HL-60 (cell line): Measurements from ENCODE around the gene PRPH2.

Source experiments
- DNase-seq, 2 experiments: peaks; one replicate each; pipeline ENCODE4 v3.0.0-alpha.2; 2010 to 2020; ENCODE audit warnings: low read depth in 1 of 2, low spot score in 1 of 2
- H3K27ac ChIP-seq: fragments of 250-450 bp; sonication (Bioruptor Pico); replicated peaks from 2 replicates; pipeline ENCODE4 v1.5.1; 2020; ENCODE audit warnings: mild to moderate bottlenecking, moderate library complexity
- H3K27me3 ChIP-seq: fragments of 250-450 bp; sonication (Bioruptor Pico); 2 replicates; pipeline ENCODE4 v1.5.1; 2021; ENCODE audit warnings: mild to moderate bottlenecking, moderate library complexity; ENCODE audit not compliant: insufficient read depth, poor library complexity, severe bottlenecking
- H3K4me3 ChIP-seq: replicated peaks from 2 replicates; pipeline ENCODE4 v1.5.1; 2011; ENCODE audit warnings: mild to moderate bottlenecking, control low read depth, low read length; ENCODE audit not compliant: insufficient read depth
- GABPA ChIP-seq: IDR thresholded peaks from 2 replicates; pipeline ENCODE4 v1.6.1; 2012; ENCODE audit warnings: low read depth
- POLR2AphosphoS5 ChIP-seq: IDR thresholded peaks from 2 replicates; pipeline ENCODE4 v1.6.1; 2012; ENCODE audit warnings: low read depth
- SPI1 ChIP-seq: IDR thresholded peaks from 2 replicates; pipeline ENCODE4 v1.6.1; 2012; ENCODE audit warnings: low read depth, mild to moderate bottlenecking, borderline replicate concordance
- TF ChIP-seq, protein P1 (sequence below): IDR thresholded peaks from one replicate; pipeline ENCODE4 v1.5.1; 2011; ENCODE audit warnings: low read length, control low read depth, inconsistent platforms; ENCODE audit not compliant: insufficient read depth
- TF ChIP-seq, protein P2 (sequence below): IDR thresholded peaks from 2 replicates; pipeline ENCODE4 v1.6.1; 2012; ENCODE audit warnings: low read depth; ENCODE audit not compliant: insufficient replicate concordance

Gene PRPH2

DNA sequence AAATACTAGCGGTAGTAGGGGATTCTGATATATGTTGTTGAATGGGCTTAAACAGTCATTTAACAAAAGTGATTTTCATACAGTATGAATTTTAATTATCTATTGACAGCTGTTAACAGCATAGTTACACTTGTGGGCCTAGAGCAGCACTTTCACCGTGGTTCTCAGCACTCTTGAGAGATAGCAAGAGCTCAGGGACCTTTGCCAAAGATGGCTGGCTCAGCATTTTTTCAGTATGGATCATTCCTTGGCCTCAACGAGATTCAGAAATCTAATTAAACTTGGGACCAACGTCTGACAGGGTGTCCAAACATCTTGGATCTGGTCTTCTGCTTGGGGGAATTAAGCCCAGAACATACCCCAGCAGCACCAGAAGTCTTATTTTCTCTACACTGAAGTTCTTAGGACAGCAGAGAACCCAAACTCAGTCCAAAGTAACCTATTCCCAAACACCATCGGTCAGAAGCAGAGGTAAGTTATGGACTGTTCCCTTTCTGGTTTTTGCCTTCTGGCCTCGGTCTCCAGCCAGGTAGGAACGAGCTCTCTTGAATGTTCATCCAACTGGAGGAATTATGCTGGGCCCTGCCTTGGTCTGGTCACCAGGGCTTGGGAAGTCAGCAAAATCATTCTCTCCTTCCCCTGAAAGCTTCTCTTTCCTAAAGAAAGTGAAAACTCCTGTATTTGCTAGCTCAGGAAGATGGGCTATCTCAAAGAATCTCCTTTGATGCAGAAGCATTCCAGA lies 25.7 kb downstream of the PRPH2 start:
- TF ChIP-seq SPI1 (no peak), POLR2AphosphoS5 (no peak), GABPA (no peak)
- TF ChIP-seq, protein P1, sequence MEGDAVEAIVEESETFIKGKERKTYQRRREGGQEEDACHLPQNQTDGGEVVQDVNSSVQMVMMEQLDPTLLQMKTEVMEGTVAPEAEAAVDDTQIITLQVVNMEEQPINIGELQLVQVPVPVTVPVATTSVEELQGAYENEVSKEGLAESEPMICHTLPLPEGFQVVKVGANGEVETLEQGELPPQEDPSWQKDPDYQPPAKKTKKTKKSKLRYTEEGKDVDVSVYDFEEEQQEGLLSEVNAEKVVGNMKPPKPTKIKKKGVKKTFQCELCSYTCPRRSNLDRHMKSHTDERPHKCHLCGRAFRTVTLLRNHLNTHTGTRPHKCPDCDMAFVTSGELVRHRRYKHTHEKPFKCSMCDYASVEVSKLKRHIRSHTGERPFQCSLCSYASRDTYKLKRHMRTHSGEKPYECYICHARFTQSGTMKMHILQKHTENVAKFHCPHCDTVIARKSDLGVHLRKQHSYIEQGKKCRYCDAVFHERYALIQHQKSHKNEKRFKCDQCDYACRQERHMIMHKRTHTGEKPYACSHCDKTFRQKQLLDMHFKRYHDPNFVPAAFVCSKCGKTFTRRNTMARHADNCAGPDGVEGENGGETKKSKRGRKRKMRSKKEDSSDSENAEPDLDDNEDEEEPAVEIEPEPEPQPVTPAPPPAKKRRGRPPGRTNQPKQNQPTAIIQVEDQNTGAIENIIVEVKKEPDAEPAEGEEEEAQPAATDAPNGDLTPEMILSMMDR, result no peak
- TF ChIP-seq, protein P2, sequence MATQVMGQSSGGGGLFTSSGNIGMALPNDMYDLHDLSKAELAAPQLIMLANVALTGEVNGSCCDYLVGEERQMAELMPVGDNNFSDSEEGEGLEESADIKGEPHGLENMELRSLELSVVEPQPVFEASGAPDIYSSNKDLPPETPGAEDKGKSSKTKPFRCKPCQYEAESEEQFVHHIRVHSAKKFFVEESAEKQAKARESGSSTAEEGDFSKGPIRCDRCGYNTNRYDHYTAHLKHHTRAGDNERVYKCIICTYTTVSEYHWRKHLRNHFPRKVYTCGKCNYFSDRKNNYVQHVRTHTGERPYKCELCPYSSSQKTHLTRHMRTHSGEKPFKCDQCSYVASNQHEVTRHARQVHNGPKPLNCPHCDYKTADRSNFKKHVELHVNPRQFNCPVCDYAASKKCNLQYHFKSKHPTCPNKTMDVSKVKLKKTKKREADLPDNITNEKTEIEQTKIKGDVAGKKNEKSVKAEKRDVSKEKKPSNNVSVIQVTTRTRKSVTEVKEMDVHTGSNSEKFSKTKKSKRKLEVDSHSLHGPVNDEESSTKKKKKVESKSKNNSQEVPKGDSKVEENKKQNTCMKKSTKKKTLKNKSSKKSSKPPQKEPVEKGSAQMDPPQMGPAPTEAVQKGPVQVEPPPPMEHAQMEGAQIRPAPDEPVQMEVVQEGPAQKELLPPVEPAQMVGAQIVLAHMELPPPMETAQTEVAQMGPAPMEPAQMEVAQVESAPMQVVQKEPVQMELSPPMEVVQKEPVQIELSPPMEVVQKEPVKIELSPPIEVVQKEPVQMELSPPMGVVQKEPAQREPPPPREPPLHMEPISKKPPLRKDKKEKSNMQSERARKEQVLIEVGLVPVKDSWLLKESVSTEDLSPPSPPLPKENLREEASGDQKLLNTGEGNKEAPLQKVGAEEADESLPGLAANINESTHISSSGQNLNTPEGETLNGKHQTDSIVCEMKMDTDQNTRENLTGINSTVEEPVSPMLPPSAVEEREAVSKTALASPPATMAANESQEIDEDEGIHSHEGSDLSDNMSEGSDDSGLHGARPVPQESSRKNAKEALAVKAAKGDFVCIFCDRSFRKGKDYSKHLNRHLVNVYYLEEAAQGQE, result no peak
- no peaks in the 10 kb centered on the region for H3K27me3 ChIP-seq
- no peak overlapping the region for H3K27ac ChIP-seq
- H3K4me3 ChIP-seq, result no peak overlapping the region
- no peak for DNase-seq

DNA sequence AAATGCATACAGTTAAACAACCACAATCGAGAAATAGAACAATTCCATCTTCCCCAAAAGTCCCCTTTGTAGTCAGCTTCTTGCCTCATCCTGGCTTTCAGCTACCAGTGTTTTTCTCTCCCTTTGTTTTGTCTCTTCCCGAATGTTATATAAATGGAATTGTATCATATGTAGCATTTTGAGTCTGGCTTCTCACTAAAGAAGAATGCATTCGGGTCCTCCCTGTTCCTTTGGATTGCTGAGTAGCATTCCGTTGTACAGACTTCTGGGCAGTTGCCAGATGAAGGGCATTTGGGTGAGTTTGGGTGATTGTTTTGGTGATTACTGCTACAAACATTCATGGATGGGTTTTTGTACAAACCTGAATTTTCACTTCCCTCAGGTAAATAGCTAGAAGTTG lies 27.8 kb downstream of the PRPH2 start:
- no peak for DNase-seq
- Histone ChIP-seq H3K27me3 (no peaks in the 10 kb centered on the region), H3K27ac (no peak overlapping the region), H3K4me3 (no peak overlapping the region)
- TF ChIP-seq POLR2AphosphoS5, result no peak
- no peak for TF ChIP-seq GABPA
- TF ChIP-seq, protein P1, result no peak
- TF ChIP-seq, protein P2, result no peak

- DNase-seq, result no peak
- Histone ChIP-seq H3K27ac (no peak overlapping the region), H3K4me3 (no peak overlapping the region), H3K27me3 (no peaks in the 10 kb centered on the region)
- TF ChIP-seq SPI1 (peak; percentile 40; the same call in 1 of the 2 replicates), POLR2AphosphoS5 (no peak)
Measured at GRCh38 chr6:42693725-42694323, 28.6 kb downstream of the PRPH2 start.

- no peaks in the 10 kb centered on the region for H3K27me3 ChIP-seq
- TF ChIP-seq, protein P2, result no peak
- TF ChIP-seq SPI1 (no peak), GABPA (no peak), POLR2AphosphoS5 (no peak)
- TF ChIP-seq, protein P1, result no peak
- H3K4me3 ChIP-seq, result no peak overlapping the region
- DNase-seq, result no peak
- no peak overlapping the region for H3K27ac ChIP-seq
Measured at GRCh38 chr6:42692137-42692911, 30.1 kb downstream of the PRPH2 start.
